Activated CD4-positive, alpha-beta memory T cell treated with anti-CD3 and anti-CD28 coated beads for 36 hours (primary cell): ENCODE results near the gene SLC37A1. TPM values are rescaled to one million over a fixed set of nuclear protein-coding genes. Genes with fewer than 3 reads are reported as not detected.
"Not testable (repeated sequence)": the region's sequence is repeated elsewhere in the genome, so short reads cannot be mapped to it uniquely, and the experiment has no call there.

Experiments used
- CTCF ChIA-PET: fragments of 350-600 bp; sonication (Branson Sonifier 250); formaldehyde crosslinking; loops from one replicate; lab custom pipeline; 2021; ENCODE audit warnings: antibody characterized with exemption, inconsistent platforms; lab: Charles Lee
- POLR2A ChIA-PET: fragments of 350-600 bp; sonication (Branson Sonifier 250); formaldehyde crosslinking; loops from one replicate; lab custom pipeline; 2021; ENCODE audit warnings: antibody characterized with exemption; lab: Charles Lee
- DNase-seq: peaks from one replicate; pipeline ENCODE4 v3.0.0-alpha.2; 2020
- H3K27ac Mint-ChIP-seq: one replicate; pipeline ENCODE4 v1.8.0; 2021; ENCODE audit warnings: mixed read lengths
- H3K27me3 Mint-ChIP-seq: one replicate; pipeline ENCODE4 v1.8.0; 2021; ENCODE audit warnings: mixed read lengths
- H3K36me3 Mint-ChIP-seq: one replicate; pipeline ENCODE4 v1.8.0; 2021; ENCODE audit warnings: mixed read lengths
- H3K4me1 Mint-ChIP-seq: one replicate; pipeline ENCODE4 v1.8.0; 2021; ENCODE audit warnings: low read depth, mixed read lengths
- H3K4me3 Mint-ChIP-seq: one replicate; pipeline ENCODE4 v1.8.0; 2021; ENCODE audit warnings: mild to moderate bottlenecking, mixed read lengths
- H3K9me3 Mint-ChIP-seq: one replicate; pipeline ENCODE4 v1.8.0; 2021; ENCODE audit warnings: mixed read lengths
- intact Hi-C: fragments of 100-400 bp; cut with micrococcal nuclease; formaldehyde crosslinking; loops from one replicate; pipeline ENCODE4 v1.15.1; 2023
- total RNA-seq, 2 experiments: library from RNA; stranded (reverse); gene quantifications; one replicate each; pipeline ENCODE4 v1.2.3, GENCODE V29; 2021

The SLC37A1 gene
- total RNA-seq, result 10 to 100 TPM; 21.1 to 21.2 TPM

DNA sequence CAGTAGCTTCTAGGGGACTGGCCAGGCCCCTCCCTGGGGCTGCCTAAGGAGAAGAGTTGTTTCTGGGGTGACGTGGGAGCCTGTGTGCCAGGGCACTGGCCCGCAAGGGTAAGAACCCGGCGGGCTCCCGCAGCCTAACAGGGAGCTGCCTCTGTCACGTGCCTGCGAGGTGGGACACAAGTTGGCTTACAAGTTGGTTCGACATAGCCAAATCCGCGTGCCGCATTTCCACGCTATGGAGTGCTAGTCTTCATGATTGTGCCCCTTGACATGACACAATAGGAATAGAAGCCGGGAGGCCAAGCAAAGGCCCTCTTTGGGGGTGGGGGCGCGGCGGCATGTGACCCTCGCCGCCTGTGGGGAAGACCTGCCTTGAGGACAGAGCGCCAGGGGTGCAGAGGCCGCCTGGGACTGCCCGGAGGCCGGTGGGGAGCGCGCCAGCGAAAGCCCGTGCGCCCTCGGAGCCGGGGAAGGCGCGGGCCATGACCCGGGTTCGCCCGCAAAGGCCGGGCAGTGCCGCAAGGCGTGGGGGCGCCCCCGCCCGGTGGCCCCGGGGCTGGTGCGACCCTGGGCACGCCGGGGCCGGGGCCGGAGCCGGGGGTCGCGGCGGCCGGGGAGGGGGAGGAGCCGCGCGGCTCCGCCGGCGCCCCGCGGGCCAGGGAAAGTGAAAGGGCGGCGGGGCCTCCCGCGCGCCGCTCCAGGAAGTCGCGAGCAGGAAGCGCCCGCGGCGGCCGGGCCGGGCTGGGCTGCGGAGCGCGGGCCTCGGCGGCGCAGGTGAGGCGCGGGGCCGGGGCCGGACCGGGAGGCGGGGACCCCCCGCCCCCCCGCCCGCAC is at the start of gene SLC37A1:
SLC37A1 (plus strand) TSS at position 702 of the 834 bp plus-strand sequence. CDS start 4,603 bp downstream, outside the sequence.
- DNase-seq, result peak; percentile 48
- intact Hi-C loops, result no loop called here
- ChIA-PET CTCF (interaction anchor here (1.4 to 1.7 kb wide), 2 partner anchors 12 to 14 kb away, joined by 4 to 9 read pairs; no protein-coding TSS in a partner anchor), POLR2A (interaction anchor here (1.1 to 2.8 kb wide), 3 partner anchors 14 to 18 kb away, joined by 3 to 25 read pairs (median 6); partner anchors contain the start of gene RSPH1)
- Mint-ChIP-seq H3K4me1 (peaks cover 30% of the 10 kb centered on the region), H3K27ac (peak within 1 kb of the TSS; percentile 63), H3K4me3 (peak within 1 kb of the TSS; percentile 77), H3K27me3 (no peaks in the 10 kb centered on the region), H3K36me3 (peaks cover 4% of the 10 kb centered on the region), H3K9me3 (no peaks in the 10 kb centered on the region)

GRCh38 chr21:42463861-42464515 is 49.7 kb upstream of the SLC37A1 start:
- no peaks in the 10 kb centered on the region for H3K36me3 Mint-ChIP-seq
- intact Hi-C loops, result loop anchor here (2.0 to 10.0 kb wide), 3 partner anchors 33 to 331 kb away; partner anchors contain the start of gene RSPH1
- CTCF ChIA-PET, result interaction anchor here (1.1 to 2.0 kb wide), 2 partner anchors 14 to 83 kb away, joined by 4 to 5 read pairs; no protein-coding TSS in a partner anchor
- POLR2A ChIA-PET, result no interaction called here
- peaks cover 54% of the 10 kb centered on the region for H3K4me1 Mint-ChIP-seq
- H3K9me3 Mint-ChIP-seq, result no peaks in the 10 kb centered on the region
- no peak overlapping the region for H3K4me3 Mint-ChIP-seq
- peak; percentile 80 for DNase-seq
- peak overlapping the region; percentile 41 for H3K27ac Mint-ChIP-seq
- H3K27me3 Mint-ChIP-seq, result no peaks in the 10 kb centered on the region

- intact Hi-C loops, result loop anchor here (2.0 to 10.0 kb wide), 3 partner anchors 32 to 330 kb away; partner anchors contain the start of gene RSPH1
- no peaks in the 10 kb centered on the region for H3K27me3 Mint-ChIP-seq
- peaks cover 57% of the 10 kb centered on the region for H3K4me1 Mint-ChIP-seq
- POLR2A ChIA-PET, result no interaction called here
- no peak overlapping the region for H3K27ac Mint-ChIP-seq
- H3K4me3 Mint-ChIP-seq, result no peak overlapping the region
- CTCF ChIA-PET, result interaction anchor here (1.1 to 2.0 kb wide), 2 partner anchors 15 to 84 kb away, joined by 4 to 5 read pairs; no protein-coding TSS in a partner anchor
- DNase-seq, result peak; percentile 11
- no peaks in the 10 kb centered on the region for H3K9me3 Mint-ChIP-seq
- no peaks in the 10 kb centered on the region for H3K36me3 Mint-ChIP-seq
Observed at GRCh38 chr21:42465008-42465802, 48.4 kb upstream of the SLC37A1 start.

GRCh38 chr21:42465803-42466127 is 47.9 kb upstream of the SLC37A1 start:
- POLR2A ChIA-PET, result no interaction called here
- DNase-seq, result no peak
- no peak overlapping the region for H3K4me3 Mint-ChIP-seq
- no peak overlapping the region for H3K27ac Mint-ChIP-seq
- CTCF ChIA-PET, result no interaction called here
- no peaks in the 10 kb centered on the region for H3K27me3 Mint-ChIP-seq
- intact Hi-C loops, result loop anchor here (2.0 to 10.0 kb wide), 3 partner anchors 31 to 329 kb away; partner anchors contain the start of gene RSPH1
- no peaks in the 10 kb centered on the region for H3K36me3 Mint-ChIP-seq
- peaks cover 52% of the 10 kb centered on the region for H3K4me1 Mint-ChIP-seq
- no peaks in the 10 kb centered on the region for H3K9me3 Mint-ChIP-seq

DNA sequence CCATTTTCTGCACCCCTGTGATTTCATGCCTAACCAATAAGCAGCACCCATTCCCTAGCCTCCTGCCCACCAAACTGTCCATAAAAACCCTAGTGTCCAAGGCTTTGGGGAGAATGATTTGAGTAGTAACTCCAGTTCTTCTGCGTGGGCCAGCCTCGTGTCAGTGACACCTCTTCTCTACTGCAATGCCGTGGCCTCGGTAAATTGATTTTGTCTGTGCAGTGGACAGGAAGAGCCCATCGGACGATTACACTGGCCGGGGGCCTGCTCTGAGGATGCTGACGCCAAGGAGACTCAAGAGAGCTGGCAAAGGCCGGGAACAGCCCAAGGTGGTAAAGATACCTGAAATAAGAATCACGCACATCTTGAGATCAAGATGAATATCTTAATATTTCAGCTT is 47.0 kb upstream of the SLC37A1 start:
- no peaks in the 10 kb centered on the region for H3K9me3 Mint-ChIP-seq
- ChIA-PET POLR2A (interaction anchor here (1.0 kb wide), 1 partner anchor 60 kb away, joined by 3 read pairs; no protein-coding TSS in a partner anchor), CTCF (interaction anchor here (0.6 to 2.8 kb wide), 9 partner anchors 10 to 156 kb away, joined by 3 to 6 read pairs (median 3); no protein-coding TSS in a partner anchor)
- no peaks in the 10 kb centered on the region for H3K27me3 Mint-ChIP-seq
- DNase-seq, result peak; percentile 2
- intact Hi-C loops, result loop anchor here (10.0 kb wide), 2 partner anchors 148 to 328 kb away; no protein-coding TSS in a partner anchor
- H3K4me3 Mint-ChIP-seq, result no peak overlapping the region
- H3K36me3 Mint-ChIP-seq, result no peaks in the 10 kb centered on the region
- no peak overlapping the region for H3K27ac Mint-ChIP-seq
- peaks cover 43% of the 10 kb centered on the region for H3K4me1 Mint-ChIP-seq

DNA sequence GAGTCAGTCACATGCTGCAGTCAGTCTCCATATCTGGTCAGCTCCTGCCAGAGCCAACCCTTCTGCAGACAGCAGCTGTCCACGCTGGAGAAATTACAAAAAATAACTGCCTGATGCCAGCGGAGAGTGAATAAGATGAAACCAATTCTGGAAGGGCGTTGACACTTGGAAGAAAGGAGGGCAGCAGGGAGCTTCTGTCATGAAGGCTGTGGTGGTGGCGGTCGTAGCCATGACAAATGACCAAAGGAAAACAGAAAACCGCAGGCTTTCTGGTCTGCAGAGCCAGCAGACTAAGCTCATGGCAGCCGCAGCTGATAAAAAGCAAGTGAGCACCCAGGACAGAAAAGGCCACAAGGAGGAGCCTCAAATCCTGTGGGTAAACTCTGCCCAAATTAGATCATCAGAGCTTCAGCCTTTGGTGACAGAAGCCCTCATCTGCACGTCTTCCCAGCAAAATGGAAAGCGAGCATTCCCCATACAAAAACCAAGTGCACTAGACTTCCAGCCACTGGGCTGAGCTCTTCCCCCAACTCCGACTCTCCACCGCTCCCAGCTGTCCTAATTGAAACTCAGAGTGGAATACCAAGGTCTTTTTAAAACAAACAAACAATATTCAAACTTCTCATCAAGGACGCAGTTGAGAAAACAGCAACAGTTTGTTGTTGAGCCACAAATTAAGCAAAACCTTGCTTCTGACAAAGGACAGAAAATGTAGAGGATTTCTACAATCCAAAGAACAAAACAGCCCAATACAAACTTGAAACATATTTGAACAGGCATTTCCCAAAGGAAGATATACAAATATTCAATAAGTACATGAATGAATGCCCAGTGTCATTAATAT is 46.3 kb upstream of the SLC37A1 start:
- Mint-ChIP-seq H3K4me3 (no peak overlapping the region), H3K27ac (no peak overlapping the region), H3K27me3 (no peaks in the 10 kb centered on the region), H3K4me1 (peaks cover 38% of the 10 kb centered on the region), H3K36me3 (no peaks in the 10 kb centered on the region), H3K9me3 (no peaks in the 10 kb centered on the region)
- DNase-seq, result peak; percentile 28
- CTCF ChIA-PET, result interaction anchor here (0.6 to 2.8 kb wide), 11 partner anchors 10 to 207 kb away, joined by 3 to 6 read pairs (median 3); no protein-coding TSS in a partner anchor
- POLR2A ChIA-PET, result interaction anchor here (1.0 kb wide), 1 partner anchor 59 kb away, joined by 3 read pairs; no protein-coding TSS in a partner anchor
- intact Hi-C loops, result loop anchor here (10.0 kb wide), 2 partner anchors 147 to 327 kb away; no protein-coding TSS in a partner anchor

- DNase-seq, result peak; percentile 7
- no peaks in the 10 kb centered on the region for H3K36me3 Mint-ChIP-seq
- H3K4me1 Mint-ChIP-seq, result peaks cover 33% of the 10 kb centered on the region
- intact Hi-C loops, result loop anchor here (2.0 to 10.0 kb wide), 3 partner anchors 68 to 326 kb away; no protein-coding TSS in a partner anchor
- POLR2A ChIA-PET, result interaction anchor here (0.7 kb wide), 1 partner anchor 12 kb away, joined by 3 read pairs; no protein-coding TSS in a partner anchor
- no peak overlapping the region for H3K4me3 Mint-ChIP-seq
- CTCF ChIA-PET, result interaction anchor here (0.6 to 2.8 kb wide), 3 partner anchors 10 to 151 kb away, joined by 3 to 6 read pairs (median 5); no protein-coding TSS in a partner anchor
- no peaks in the 10 kb centered on the region for H3K9me3 Mint-ChIP-seq
- no peaks in the 10 kb centered on the region for H3K27me3 Mint-ChIP-seq
- H3K27ac Mint-ChIP-seq, result no peak overlapping the region
Observed at GRCh38 chr21:42468491-42469131, 45.0 kb upstream of the SLC37A1 start.

DNA sequence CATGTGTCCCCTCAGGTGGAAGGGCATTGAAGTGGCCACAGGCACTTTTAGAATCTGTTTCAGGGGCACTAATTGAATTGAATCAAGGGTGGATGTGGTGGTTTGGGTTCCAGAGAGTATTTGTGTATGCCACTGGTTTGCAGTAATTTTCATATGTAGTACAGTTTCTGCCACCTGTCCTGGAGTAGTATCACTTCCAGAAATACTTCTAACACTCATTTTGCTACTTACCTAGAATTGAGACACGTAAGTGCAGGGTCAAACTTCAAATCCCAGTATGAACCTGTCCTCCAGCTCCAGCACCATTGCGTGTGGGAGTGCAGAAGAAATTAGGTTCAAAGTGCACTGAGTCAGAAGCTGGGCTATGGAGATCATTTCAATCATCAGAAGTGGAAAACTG is 44.4 kb upstream of the SLC37A1 start:
- intact Hi-C loops, result loop anchor here (2.0 to 10.0 kb wide), 3 partner anchors 68 to 326 kb away; no protein-coding TSS in a partner anchor
- no peak overlapping the region for H3K27ac Mint-ChIP-seq
- no peak overlapping the region for H3K4me3 Mint-ChIP-seq
- POLR2A ChIA-PET, result no interaction called here
- H3K27me3 Mint-ChIP-seq, result no peaks in the 10 kb centered on the region
- peak; percentile 56 for DNase-seq
- H3K36me3 Mint-ChIP-seq, result no peaks in the 10 kb centered on the region
- CTCF ChIA-PET, result interaction anchor here (2.8 kb wide), 1 partner anchor 9 kb away, joined by 6 read pairs; no protein-coding TSS in a partner anchor
- H3K9me3 Mint-ChIP-seq, result no peaks in the 10 kb centered on the region
- peaks cover 27% of the 10 kb centered on the region for H3K4me1 Mint-ChIP-seq

DNA sequence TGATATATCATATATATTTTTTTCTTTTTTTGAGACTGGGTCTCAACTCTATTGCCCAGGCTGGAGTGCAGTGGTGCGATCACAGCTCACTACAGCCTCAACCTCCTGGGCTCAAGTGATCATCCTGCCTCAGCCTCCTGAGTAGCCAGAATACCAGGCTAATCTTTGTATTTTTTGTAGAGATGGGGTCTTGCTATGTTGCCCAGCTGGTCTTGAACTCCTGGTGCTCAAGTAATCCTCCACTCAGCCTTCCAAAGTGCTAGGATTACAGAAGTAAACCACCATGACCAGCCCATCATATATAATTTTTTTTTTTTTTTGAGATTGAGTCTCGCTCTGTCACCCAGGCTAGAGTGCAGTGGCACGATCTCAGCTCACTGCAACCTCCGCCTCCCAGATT is 43.9 kb upstream of the SLC37A1 start:
- H3K27ac Mint-ChIP-seq, H3K9me3 Mint-ChIP-seq, H3K27me3 Mint-ChIP-seq, H3K4me3 Mint-ChIP-seq, POLR2A ChIA-PET, DNase-seq, H3K36me3 Mint-ChIP-seq, CTCF ChIA-PET: not testable (repeated sequence)
- peaks cover 27% of the 10 kb centered on the region for H3K4me1 Mint-ChIP-seq
- intact Hi-C loops, result loop anchor here (2.0 to 10.0 kb wide), 3 partner anchors 67 to 325 kb away; no protein-coding TSS in a partner anchor

DNA sequence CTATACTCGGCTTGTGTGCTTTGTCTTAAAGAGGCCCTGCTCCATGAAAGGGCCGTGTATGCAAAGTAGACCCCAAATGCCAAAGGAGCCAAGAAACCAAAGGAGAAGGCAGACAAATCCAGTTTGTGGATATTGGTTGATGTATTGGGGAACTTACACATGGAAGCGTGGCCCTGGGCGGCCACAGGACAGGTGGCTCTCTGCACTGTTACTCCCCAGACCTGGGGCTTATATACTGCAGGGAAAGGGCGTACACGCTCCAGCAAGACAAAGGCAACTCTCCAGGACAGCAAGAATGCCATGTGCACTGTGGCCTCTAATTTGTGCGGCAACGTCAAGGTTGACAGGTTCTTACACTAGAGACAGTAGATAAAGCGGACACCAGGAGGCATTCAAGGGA is 42.4 kb upstream of the SLC37A1 start:
- peak; percentile 5 for DNase-seq
- intact Hi-C loops, result no loop called here
- ChIA-PET CTCF (no interaction called here), POLR2A (no interaction called here)
- Mint-ChIP-seq H3K4me1 (peaks cover 15% of the 10 kb centered on the region), H3K27ac (no peak overlapping the region), H3K36me3 (no peaks in the 10 kb centered on the region), H3K27me3 (peaks cover 1% of the 10 kb centered on the region), H3K4me3 (no peak overlapping the region), H3K9me3 (no peaks in the 10 kb centered on the region)
